H9 (cell line): ENCODE measurements around the gene DNAAF5. TPM values are rescaled to one million over a fixed set of nuclear protein-coding genes. Genes with fewer than 3 reads are reported as not detected.
A peak's percentile ranks its signal among the peaks of the same experiment; 100 is the strongest.

Experiments used
- DNase-seq: peaks from one replicate; pipeline ENCODE4 v3.0.0-alpha.2; 2017
- H2AFZ ChIP-seq: one replicate; pipeline ENCODE4 v1.6.1; 2013; ENCODE audit warnings: mild to moderate bottlenecking, low read length, control low read depth, moderate library complexity
- H2AK5ac ChIP-seq: 2 replicates; pipeline ENCODE4 v1.6.1; 2013; ENCODE audit warnings: low read length, control low read depth, mixed read lengths; ENCODE audit not compliant: insufficient read length
- H2BK120ac ChIP-seq: one replicate; pipeline ENCODE4 v1.6.1; 2013; ENCODE audit warnings: low read depth, mild to moderate bottlenecking, low read length, control low read depth, inconsistent platforms; ENCODE audit not compliant: poor library complexity, severe bottlenecking
- H2BK12ac ChIP-seq: 2 replicates; pipeline ENCODE4 v1.6.1; 2013; ENCODE audit warnings: low read length, control low read depth, mixed read lengths, low read depth; ENCODE audit not compliant: insufficient read length
- H2BK15ac ChIP-seq: 2 replicates; pipeline ENCODE4 v1.6.1; 2013; ENCODE audit warnings: low read depth, low read length, control low read depth
- H2BK20ac ChIP-seq: one replicate; pipeline ENCODE4 v1.6.1; 2013; ENCODE audit warnings: low read depth, mild to moderate bottlenecking, low read length, control low read depth, inconsistent platforms; ENCODE audit not compliant: poor library complexity, severe bottlenecking
- H2BK5ac ChIP-seq: 2 replicates; pipeline ENCODE4 v1.6.1; 2013; ENCODE audit warnings: low read length, control low read depth, mixed read lengths; ENCODE audit not compliant: insufficient read length
- H3K14ac ChIP-seq: 2 replicates; pipeline ENCODE4 v1.6.1; 2013; ENCODE audit warnings: low read length, control low read depth; ENCODE audit not compliant: insufficient read depth
- H3K18ac ChIP-seq: 2 replicates; pipeline ENCODE4 v1.6.1; 2013; ENCODE audit warnings: low read depth, mild to moderate bottlenecking, mixed read lengths, low read length, control low read depth; ENCODE audit not compliant: insufficient read length
- H3K23ac ChIP-seq: 2 replicates; pipeline ENCODE4 v1.6.1; 2013; ENCODE audit warnings: low read length, control low read depth, mixed read lengths, low read depth; ENCODE audit not compliant: insufficient read length
- H3K23me2 ChIP-seq: 2 replicates; pipeline ENCODE4 v1.6.1; 2013; ENCODE audit warnings: low read depth, mild to moderate bottlenecking, mixed read lengths, low read length, control low read depth; ENCODE audit not compliant: insufficient read length, poor library complexity, severe bottlenecking
- H3K27ac ChIP-seq: 2 replicates; pipeline ENCODE4 v1.5.1; 2013; ENCODE audit warnings: low read length, control low read depth, mixed read lengths, low read depth; ENCODE audit not compliant: insufficient read length
- H3K27me3 ChIP-seq: 2 replicates; pipeline ENCODE4 v1.6.1; 2013; ENCODE audit warnings: low read length, control low read depth, inconsistent platforms; ENCODE audit not compliant: insufficient read depth
- H3K4ac ChIP-seq: 2 replicates; pipeline ENCODE4 v1.6.1; 2013; ENCODE audit warnings: low read depth, mild to moderate bottlenecking, control low read depth, inconsistent platforms, low read length, moderate library complexity
- H3K4me1 ChIP-seq: 2 replicates; pipeline ENCODE4 v1.6.1; 2013; ENCODE audit warnings: low read length, control low read depth, inconsistent platforms; ENCODE audit not compliant: insufficient read depth
- H3K4me2 ChIP-seq: 2 replicates; pipeline ENCODE4 v1.6.1; 2013; ENCODE audit warnings: low read length, control low read depth, mixed read lengths; ENCODE audit not compliant: insufficient read length, insufficient read depth
- H3K56ac ChIP-seq: 2 replicates; pipeline ENCODE4 v1.6.1; 2013; ENCODE audit warnings: low read depth, mild to moderate bottlenecking, mixed read lengths, low read length, control low read depth; ENCODE audit not compliant: insufficient read length
- H3K79me1 ChIP-seq: 2 replicates; pipeline ENCODE4 v1.6.1; 2013; ENCODE audit warnings: low read depth, mild to moderate bottlenecking, moderate library complexity, low read length, control low read depth, inconsistent platforms; ENCODE audit not compliant: insufficient read depth, poor library complexity, severe bottlenecking
- H3K79me2 ChIP-seq: 2 replicates; pipeline ENCODE4 v1.6.1; 2013; ENCODE audit warnings: low read length, control low read depth, inconsistent platforms; ENCODE audit not compliant: insufficient read depth
- H3K9ac ChIP-seq: 2 replicates; pipeline ENCODE4 v1.6.1; 2013; ENCODE audit warnings: low read length, control low read depth, mixed read lengths; ENCODE audit not compliant: insufficient read length; ENCODE audit errors: extremely low read depth
- H3K9me3 ChIP-seq: one replicate; pipeline ENCODE4 v1.6.1; 2013; ENCODE audit warnings: low read depth, low read length, inconsistent platforms; ENCODE audit not compliant: control insufficient read depth
- H3T11ph ChIP-seq: one replicate; pipeline ENCODE4 v1.6.1; 2013; ENCODE audit warnings: mild to moderate bottlenecking, low read length, control low read depth, inconsistent platforms
- H4K20me1 ChIP-seq: one replicate; pipeline ENCODE4 v1.6.1; 2013; ENCODE audit not compliant: control insufficient read depth, insufficient read length, insufficient read depth
- H4K5ac ChIP-seq: 2 replicates; pipeline ENCODE4 v1.6.1; 2013; ENCODE audit warnings: low read depth, mild to moderate bottlenecking, mixed read lengths, low read length, control low read depth; ENCODE audit not compliant: insufficient read length
- H4K8ac ChIP-seq: replicated peaks from 2 replicates; pipeline ENCODE4 v1.6.1; 2013; ENCODE audit warnings: low read length, control low read depth, mixed read lengths, low read depth; ENCODE audit not compliant: insufficient read length
- H4K91ac ChIP-seq: 2 replicates; pipeline ENCODE4 v1.6.1; 2013; ENCODE audit warnings: low read depth, mild to moderate bottlenecking, moderate library complexity, mixed read lengths, low read length, control low read depth; ENCODE audit not compliant: insufficient read length
- H3K27ac Mint-ChIP-seq, 3 experiments: 2 replicates in 2 of 3; 3 replicates in 1 of 3; pipeline ENCODE4 v1.8.0; 2020 to 2021; ENCODE audit warnings: mixed read lengths in 3 of 3, mild to moderate bottlenecking in 1 of 3, moderate library complexity in 1 of 3
- H3K27me3 Mint-ChIP-seq: 2 replicates; pipeline ENCODE4 v1.8.0; 2021; ENCODE audit warnings: low read depth, mild to moderate bottlenecking, moderate library complexity, mixed read lengths
- H3K36me3 Mint-ChIP-seq, 3 experiments: 2 replicates in 2 of 3; 3 replicates in 1 of 3; pipeline ENCODE4 v1.8.0; 2020 to 2021; ENCODE audit warnings: low read depth in 3 of 3, mixed read lengths in 3 of 3; ENCODE audit not compliant: insufficient read depth in 1 of 3
- H3K4me1 Mint-ChIP-seq, 2 experiments: 2 replicates each; pipeline ENCODE4 v1.8.0; 2020; ENCODE audit warnings: mixed read lengths in 2 of 2
- H3K4me3 Mint-ChIP-seq, 2 experiments: 2 replicates in 1 of 2; 3 replicates in 1 of 2; pipeline ENCODE4 v1.8.0; 2020 to 2021; ENCODE audit warnings: mild to moderate bottlenecking in 2 of 2, mixed read lengths in 2 of 2, moderate library complexity in 1 of 2
- H3K9me3 Mint-ChIP-seq, 2 experiments: 2 replicates in 1 of 2; 3 replicates in 1 of 2; pipeline ENCODE4 v1.8.0; 2020; ENCODE audit warnings: mild to moderate bottlenecking in 2 of 2, mixed read lengths in 2 of 2, moderate library complexity in 1 of 2
- CTCF ChIP-seq: fragments of 200-600 bp; sonication (generic); conservative IDR thresholded peaks from 3 replicates; pipeline ENCODE4 v1.8.0; 2021; ENCODE audit warnings: antibody characterized with exemption, mild to moderate bottlenecking
- WGBS: extraction: QIAGEN DNeasy Blood & Tissue Kit; methylation state at CpG from one replicate; pipeline ENCODE4 v1.1.7; 2013; ENCODE audit warnings: missing lambda C conversion rate, low lambda C conversion rate, mixed read lengths; ENCODE audit not compliant: insufficient read length; ENCODE audit errors: extremely low coverage; 5-methylcytosine and 5-hydroxymethylcytosine counted together
- total RNA-seq: library from RNA; stranded (reverse); gene quantifications from 2 replicates; pipeline ENCODE4 v1.2.1, GENCODE V29; 2021

DNAAF5 gene
- total RNA-seq, 1 experiment from 2014 or later = 43.5 TPM

GRCh38 chr7:831596-832166 is 105.2 kb downstream of the DNAAF5 start:
- Histone ChIP-seq H4K20me1 (no peaks in the 10 kb centered on the region), H3K27ac (peak overlapping the region; percentile 22), H3K9ac (no peak overlapping the region), H2BK20ac (no peak overlapping the region), H3K23ac (no peak overlapping the region), H3K4ac (no peak overlapping the region; the same call in 1 of the 2 replicates), H2AFZ (no peak overlapping the region), H3K27me3 (no peaks in the 10 kb centered on the region), H2AK5ac (no peak overlapping the region), H3K79me2 (peaks cover 50% of the 10 kb centered on the region; the same call in 1 of the 2 replicates), H3K4me2 (no peak overlapping the region), H3K56ac (no peak overlapping the region), H3K18ac (no peak overlapping the region), H2BK120ac (no peak overlapping the region), H3K23me2 (peaks cover 3% of the 10 kb centered on the region), H4K8ac (no peak overlapping the region), H3K14ac (no peak overlapping the region), H3T11ph (no peak overlapping the region), H2BK5ac (no peak overlapping the region), H3K4me1 (peaks cover 12% of the 10 kb centered on the region), H2BK12ac (no peak overlapping the region), H3K79me1 (peaks cover 14% of the 10 kb centered on the region), H2BK15ac (no peak overlapping the region), H4K5ac (no peak overlapping the region), H4K91ac (no peak overlapping the region), H3K9me3 (no peaks in the 10 kb centered on the region)
- Mint-ChIP-seq H3K27me3 (no peaks in the 10 kb centered on the region), H3K9me3 (no peaks in the 10 kb centered on the region), H3K36me3 (peaks cover 14 to 31% (median 18%) of the 10 kb centered on the region in 3 experiments), H3K4me3 (peak overlapping the region in 1 of 2 experiments; percentile 55; a peak in 2 of 5 replicates), H3K4me1 (peaks cover 40 to 42% of the 10 kb centered on the region in 2 experiments), H3K27ac (peak overlapping the region; percentile 76 to 88 (median 86); a peak in 5 of 7 replicates)
- WGBS = no CpG with 5 or more reads among the region's 7 CpGs
- DNase-seq = no peak
- TF ChIP-seq CTCF = no peak
